HG03196 (cell line): ENCODE results near the gene KRTAP5-2.
"Not testable (repeated sequence)": the region's sequence is repeated elsewhere in the genome, so short reads cannot be mapped to it uniquely, and the experiment has no call there.

ENCODE experiments used
- ATAC-seq: cut with Tn5 transposase; IDR thresholded peaks from one replicate; pipeline ENCODE4 v1.9.1; 2021; ENCODE audit not compliant: unreplicated experiment

KRTAP5-2 gene, protein sequence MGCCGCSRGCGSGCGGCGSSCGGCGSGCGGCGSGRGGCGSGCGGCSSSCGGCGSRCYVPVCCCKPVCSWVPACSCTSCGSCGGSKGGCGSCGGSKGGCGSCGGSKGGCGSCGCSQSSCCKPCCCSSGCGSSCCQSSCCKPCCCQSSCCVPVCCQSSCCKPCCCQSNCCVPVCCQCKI

DNA sequence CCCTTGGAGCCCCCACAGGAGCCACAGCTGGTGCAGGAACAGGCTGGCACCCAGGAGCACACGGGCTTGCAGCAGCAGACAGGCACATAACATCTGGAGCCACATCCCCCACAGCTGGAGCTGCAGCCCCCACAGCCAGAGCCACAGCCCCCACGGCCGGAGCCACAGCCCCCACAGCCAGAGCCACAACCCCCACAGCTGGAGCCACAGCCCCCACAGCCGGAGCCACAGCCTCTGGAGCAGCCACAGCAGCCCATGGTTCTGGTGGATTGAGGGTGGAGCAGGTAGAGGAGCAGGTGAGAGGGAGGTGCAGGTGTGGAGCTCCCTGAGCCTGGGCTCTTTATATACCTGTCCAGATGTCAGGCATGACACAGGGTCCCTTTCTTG, at the start of gene KRTAP5-2:
Gene KRTAP5-2 (minus strand): TSS at position 301 of the 387 bp plus-strand sequence. CDS start 44 bp downstream, at position 257.
- ATAC-seq = no peak

- ATAC-seq = not testable (repeated sequence)
Measured at GRCh38 chr11:1646540-1646939, 48.4 kb upstream of the KRTAP5-2 start.

DNA sequence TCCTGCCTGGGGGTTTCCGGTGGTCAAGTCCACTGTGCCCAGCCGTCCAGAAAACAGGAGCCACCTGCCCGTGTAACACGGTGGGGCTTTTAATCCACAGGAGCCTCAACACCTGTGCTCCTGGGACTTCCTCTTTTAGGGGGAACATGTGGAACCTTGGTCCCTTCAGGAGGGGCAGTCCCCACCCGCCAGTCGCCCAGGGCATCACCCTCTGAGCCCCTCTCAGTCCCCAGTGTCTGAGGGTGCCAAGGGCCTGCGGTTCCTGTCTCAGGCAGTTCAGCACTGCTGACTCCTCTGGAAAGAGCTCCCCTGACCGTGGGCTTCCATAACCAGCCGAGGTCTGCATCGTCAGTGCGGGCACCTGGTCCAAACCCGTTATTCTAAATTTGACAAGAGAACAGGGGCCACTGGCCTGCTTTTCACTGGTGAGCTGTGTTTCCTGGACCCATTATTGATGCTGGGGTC, 47.3 kb upstream of the KRTAP5-2 start:
- ATAC-seq = no peak

- no peak for ATAC-seq
Measured at GRCh38 chr11:1644601-1645356, 46.7 kb upstream of the KRTAP5-2 start.

- ATAC-seq = no peak
Measured at GRCh38 chr11:1643146-1643690, 45.1 kb upstream of the KRTAP5-2 start.

DNA sequence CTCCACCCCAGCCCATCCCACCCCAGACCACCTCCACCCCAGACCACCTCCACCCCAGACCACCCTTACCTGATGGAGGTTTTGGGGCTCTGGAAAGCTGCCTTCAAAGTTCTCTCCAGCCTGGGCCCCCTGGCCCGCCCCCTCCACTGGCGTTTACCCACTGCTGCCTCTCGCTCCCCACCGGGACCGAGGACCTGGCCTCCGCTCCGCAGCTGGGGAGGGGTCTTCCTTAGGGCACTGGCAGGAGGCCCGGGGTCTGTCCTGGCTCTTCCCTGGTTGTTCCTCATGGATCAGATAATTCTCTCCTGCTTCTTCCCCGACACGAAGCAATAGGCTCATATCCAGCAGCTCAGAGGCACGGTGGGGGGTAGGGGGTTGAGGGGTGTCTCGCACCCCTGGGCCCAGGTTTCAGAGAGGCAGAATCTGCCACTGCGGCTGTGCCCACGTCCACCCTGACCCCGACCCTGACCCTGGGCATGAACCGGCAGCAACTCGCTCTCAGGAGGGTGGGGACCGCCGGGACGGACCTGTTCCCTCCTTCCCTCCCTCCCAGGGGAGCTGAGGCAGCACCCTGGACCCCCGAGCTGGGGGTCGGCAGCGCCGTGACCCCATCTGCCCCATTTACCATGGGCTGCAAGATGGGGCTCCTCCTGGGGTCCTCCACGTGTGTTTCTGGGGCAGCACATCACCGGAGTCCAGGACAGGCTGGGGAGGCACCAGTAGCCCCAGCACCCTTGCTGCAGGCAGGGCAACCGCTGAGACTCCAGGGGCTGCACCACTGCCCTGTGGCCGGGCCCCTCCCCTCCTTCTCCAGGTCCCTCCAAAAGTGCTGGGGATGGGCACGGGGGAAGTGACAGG, 44.4 kb upstream of the KRTAP5-2 start:
- ATAC-seq = no peak

GRCh38 chr11:1641096-1641495, 43.0 kb upstream of the KRTAP5-2 start:
- ATAC-seq = no peak

- no peak for ATAC-seq
Measured at GRCh38 chr11:1640076-1640946, 42.2 kb upstream of the KRTAP5-2 start.

DNA sequence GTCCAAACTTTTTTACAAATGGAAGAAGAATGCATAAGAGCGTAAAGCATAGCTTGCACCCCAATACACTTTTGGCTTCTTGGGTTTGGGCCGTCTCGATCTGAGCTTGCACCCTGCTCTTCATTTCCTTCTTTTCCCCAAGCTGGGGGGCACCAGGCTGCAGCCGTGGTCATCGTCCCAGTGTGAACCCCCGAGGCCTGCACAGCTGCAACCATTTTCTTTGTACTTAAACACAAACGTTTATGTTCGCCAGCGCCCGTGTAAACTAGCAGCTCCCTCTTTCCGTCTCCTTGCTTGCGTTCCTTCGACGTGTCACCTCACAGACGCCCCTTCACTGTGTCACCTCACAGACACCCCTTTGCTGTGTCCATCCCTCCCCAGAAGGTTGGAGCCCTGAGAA, 41.6 kb upstream of the KRTAP5-2 start:
- no peak for ATAC-seq

DNA sequence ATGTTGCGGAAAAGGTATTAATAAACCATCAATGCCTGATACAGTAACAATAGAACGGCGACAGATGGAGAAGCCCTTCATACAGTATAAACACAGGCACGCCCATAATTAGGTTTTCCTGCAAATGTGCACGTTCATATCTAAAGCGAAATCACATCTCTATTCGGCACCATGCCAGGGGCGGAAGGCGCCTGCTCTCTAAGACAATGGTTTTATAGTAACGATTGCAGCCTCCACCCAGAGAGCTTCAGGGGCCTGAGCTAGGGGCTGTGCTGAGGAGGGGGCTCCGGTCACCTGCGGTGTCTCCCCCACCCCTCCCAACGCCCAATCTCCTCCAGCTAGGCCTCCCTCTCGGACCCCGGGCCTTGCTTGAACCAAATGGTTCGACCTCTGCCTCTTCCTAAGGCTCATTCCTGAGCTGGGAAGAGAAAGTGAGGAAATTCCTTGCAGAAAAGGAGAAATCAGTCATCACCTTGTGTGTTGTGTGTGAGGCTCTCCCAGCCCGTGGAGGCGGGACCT, 41.1 kb upstream of the KRTAP5-2 start:
- no peak for ATAC-seq

GRCh38 chr11:1638344-1638743, 40.2 kb upstream of the KRTAP5-2 start:
- no peak for ATAC-seq

- no peak for ATAC-seq
Measured at GRCh38 chr11:1637628-1638027, 39.5 kb upstream of the KRTAP5-2 start.

GRCh38 chr11:1636291-1636950, 38.3 kb upstream of the KRTAP5-2 start:
- ATAC-seq = no peak

DNA sequence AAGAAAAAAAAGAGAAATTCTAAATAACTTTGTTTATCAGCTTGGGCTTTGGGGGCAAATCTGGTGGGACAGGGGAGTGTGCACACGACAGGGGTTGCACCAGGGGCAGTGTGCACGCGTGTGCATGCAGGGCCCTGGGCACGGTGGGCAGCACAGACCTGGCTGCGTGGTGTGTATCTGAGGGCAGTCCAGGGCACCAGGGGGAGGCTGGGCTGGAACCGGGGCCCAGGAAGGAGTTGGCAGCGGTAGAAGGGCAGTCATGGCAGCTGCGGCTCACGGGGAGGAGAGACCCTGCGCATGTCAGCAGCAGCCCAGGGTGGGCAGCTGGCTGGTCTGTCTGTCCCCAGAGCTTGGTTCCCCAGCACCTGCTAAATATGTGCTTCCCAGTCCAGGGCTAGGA, 35.8 kb upstream of the KRTAP5-2 start:
- no peak for ATAC-seq

DNA sequence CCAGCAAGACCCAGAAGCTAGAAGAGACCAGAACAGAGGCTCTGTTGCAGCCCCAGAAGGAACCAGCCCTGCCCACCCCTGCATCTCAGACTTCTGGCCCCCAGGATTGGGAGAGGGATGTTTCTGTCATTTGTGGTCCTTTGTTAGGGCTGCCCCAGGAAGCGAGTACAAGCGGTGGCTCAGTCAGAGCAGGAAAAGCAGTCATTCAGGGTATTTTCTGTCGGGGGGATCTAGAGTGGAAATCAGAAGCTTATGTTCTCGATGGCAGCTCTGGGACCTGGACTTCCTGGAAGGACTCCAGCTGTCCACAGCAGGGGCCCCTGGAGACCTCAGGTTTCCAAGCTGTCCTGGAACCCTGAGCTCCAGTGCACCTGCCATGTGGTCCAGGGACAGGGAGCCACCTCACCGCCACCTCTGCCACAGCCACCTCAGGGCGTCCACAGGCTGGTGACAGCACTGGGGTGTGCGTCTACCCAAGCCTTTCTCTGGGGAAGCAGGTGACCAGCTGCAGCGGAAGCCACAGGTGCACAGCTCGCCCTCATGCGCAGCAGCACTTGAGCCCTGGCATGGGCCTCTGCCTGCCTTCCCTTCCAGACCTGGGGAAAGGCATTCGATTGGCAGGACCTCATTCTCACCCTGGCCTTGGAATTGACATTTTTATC, 34.1 kb upstream of the KRTAP5-2 start:
- no peak for ATAC-seq

DNA sequence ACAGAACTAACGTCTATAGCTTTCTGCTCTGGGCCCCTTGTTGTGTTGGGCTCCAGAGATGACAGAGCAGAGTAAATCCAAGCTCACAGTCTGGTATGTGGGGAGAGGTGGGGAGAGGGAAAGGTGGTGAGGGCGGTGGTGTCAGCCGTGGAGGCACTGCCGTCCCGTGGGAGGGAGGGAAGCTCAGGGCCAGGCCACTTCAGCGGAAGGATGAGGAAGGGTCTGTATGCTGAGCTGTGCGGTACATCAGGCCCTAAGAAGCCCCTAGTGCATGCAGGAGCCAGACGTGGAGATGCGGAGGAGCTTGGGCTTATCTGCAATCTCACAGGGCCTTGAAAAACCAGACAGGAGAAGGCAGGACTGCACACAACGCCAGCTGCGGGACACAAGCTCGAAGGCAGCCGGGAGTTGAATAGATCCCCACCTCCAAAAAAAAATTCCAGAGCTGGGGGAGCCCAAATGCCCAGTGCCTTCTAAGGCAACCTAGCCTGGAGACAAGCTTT, 33.0 kb upstream of the KRTAP5-2 start:
- ATAC-seq = no peak

GRCh38 chr11:1630271-1630670, 32.2 kb upstream of the KRTAP5-2 start:
- ATAC-seq = no peak

DNA sequence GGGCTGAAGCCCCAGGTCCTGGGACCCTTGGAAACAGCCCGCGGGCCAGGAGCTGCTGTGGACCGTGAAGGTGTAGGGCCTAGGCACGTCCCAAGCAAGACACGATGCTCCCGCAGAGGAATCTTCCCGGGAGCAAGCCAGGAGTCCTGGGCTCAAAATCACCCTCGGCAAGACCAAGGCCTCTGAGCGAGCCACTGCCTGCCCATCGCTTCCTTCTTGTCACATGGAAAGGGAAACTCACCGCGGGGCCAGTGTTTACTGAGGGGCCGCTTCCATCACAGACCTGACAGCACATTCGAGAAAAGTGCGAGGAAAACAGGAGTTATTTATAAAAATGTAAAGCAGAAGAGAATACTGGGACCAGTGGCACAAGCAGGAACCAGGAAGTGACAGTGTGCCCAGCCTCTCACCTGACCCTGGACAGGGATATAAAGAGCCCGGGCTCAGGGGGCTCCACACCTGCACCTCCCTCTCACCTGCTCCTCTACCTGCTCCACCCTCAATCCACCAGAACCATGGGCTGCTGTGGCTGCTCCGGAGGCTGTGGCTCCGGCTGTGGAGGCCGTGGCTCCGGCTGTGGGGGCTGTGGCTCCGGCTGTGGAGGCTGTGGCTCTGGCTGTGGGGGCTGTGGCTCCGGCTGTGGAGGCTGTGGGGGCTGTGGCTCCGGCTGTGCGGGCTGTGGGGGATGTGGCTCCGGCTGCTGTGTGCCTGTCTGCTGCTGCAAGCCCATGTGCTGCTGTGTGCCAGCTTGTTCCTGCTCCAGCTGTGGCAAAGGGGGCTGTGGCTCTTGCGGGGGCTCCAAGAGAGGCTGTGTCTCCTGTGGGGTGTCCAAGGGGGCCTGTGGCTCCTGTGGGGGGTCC, 31.5 kb upstream of the KRTAP5-2 start, which contains the start of gene KRTAP5-5:
Gene KRTAP5-5 (plus strand): TSS at position 450 of the 860 bp plus-strand sequence. CDS start 66 bp downstream, at position 516.
- ATAC-seq = no peak
